UCSD-AML1 (cell line): ENCODE results near the gene DYNLT4.
"Not testable (repeated sequence)": the region's sequence is repeated elsewhere in the genome, so short reads cannot be mapped to it uniquely, and the experiment has no call there.

ENCODE experiments used
- DNase-seq: peaks from one replicate; lab custom pipeline; 2025; ENCODE audit not compliant: unreplicated experiment; lab: John Stamatoyannopoulos, UW

DYNLT4 gene

GRCh38 chr1:44766421-44766820 is 40.7 kb downstream of the DYNLT4 start:
- not testable (repeated sequence) for DNase-seq

- no peak for DNase-seq
These were observed 46.3 kb downstream of the DYNLT4 start for GRCh38 chr1:44760876-44761275.

DNA sequence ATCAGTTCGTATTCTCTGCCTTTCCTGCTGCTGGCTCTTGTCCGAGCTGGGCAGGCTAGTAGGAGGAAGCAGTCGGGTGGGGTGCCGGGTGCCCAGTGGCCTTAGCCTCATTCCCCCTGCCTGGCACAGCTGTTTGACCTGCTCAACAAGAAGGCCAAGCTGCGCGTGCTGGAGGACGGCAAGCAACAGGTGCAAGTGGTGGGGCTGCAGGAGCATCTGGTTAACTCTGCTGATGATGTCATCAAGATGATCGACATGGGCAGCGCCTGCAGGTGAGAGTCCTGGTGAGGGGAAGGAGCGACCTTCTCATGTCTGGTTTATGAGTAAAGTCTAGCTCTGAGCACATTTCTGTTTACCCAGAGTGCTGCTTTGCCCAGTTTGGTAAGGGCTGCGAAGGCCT is 48.1 kb downstream of the DYNLT4 start:
- no peak for DNase-seq

DNA sequence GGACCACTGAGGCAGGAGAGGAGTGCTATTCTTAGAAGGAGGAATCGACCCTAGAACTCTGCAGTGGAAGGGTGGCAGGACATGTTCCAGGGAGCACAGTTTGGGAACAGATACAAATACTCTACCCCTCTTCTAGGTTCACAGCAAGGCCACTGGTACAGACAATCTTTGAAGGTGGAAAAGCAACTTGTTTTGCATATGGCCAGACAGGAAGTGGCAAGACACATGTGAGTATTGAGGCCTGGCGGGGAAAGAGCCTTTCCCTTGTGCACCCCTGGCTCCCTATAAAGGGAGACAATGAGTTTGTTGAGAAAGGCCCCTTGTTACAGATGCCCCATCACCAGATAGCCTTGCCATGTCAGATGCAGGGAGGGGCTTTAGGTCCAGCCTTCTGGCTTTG is 49.7 kb downstream of the DYNLT4 start:
- DNase-seq = no peak
